Effector memory CD8-positive, alpha-beta T cell (primary cell): ENCODE measurements around the gene EIF4E2.
"Not testable (repeated sequence)": the region's sequence is repeated elsewhere in the genome, so short reads cannot be mapped to it uniquely, and the experiment has no call there.

Experiments used
- ATAC-seq: fragments of 150-1000 bp; cut with Tn5 transposase; replicated peaks from 2 replicates; pipeline ENCODE4 v1.10.0; 2021; ENCODE audit warnings: mild to moderate bottlenecking, moderate library complexity
- DNase-seq, 3 experiments: peaks; one replicate each; pipeline ENCODE4 v3.0.0; 2021
- H3K27ac Mint-ChIP-seq, 2 donors: one replicate each; pipeline ENCODE4 v1.8.0; 2022; ENCODE audit warnings: mild to moderate bottlenecking in 2 of 2, mixed read lengths in 2 of 2, moderate library complexity in 2 of 2
- H3K27me3 Mint-ChIP-seq, 2 donors: one replicate each; pipeline ENCODE4 v1.8.0; 2022; ENCODE audit warnings: mixed read lengths in 2 of 2
- H3K36me3 Mint-ChIP-seq: one replicate; pipeline ENCODE4 v1.8.0; 2022; ENCODE audit warnings: mild to moderate bottlenecking, moderate library complexity, mixed read lengths; ENCODE audit not compliant: insufficient read depth
- H3K4me1 Mint-ChIP-seq, 2 donors: one replicate each; pipeline ENCODE4 v1.8.0; 2022; ENCODE audit warnings: low read depth in 2 of 2, mixed read lengths in 2 of 2
- H3K4me3 Mint-ChIP-seq, 2 donors: one replicate each; pipeline ENCODE4 v1.8.0; 2022; ENCODE audit warnings: mild to moderate bottlenecking in 2 of 2, mixed read lengths in 2 of 2, moderate library complexity in 2 of 2
- H3K9me3 Mint-ChIP-seq, 2 donors: one replicate each; pipeline ENCODE4 v1.8.0; 2022; ENCODE audit warnings: mixed read lengths in 2 of 2

The EIF4E2 gene

DNA sequence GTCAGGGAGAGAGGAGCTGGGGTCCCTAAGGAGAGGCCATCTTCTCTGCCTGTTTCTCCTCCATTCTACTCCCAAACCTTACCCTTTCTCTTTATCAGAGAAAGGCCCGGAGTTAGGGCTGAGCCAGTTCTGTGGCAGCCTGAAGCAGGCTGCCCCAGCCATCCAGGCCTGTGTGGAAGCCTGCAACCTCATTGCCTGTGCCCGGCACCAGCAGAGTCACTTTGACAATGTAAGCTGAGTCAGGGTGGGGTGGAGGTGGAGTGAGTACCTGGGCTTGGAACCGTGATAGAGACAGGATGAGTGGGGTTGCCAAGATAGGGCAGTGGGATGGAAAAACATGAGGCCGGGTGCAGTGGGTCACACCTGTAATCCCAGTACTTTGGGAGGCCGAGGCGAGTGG lies 5.8 kb upstream of the EIF4E2 start:
- Mint-ChIP-seq H3K27me3 (no peaks in the 10 kb centered on the region), H3K27ac (peak overlapping the region in 1 of 2 donors; percentile 66), H3K4me1 (peaks cover 35 to 43% of the 10 kb centered on the region in 2 donors), H3K4me3 (no peak overlapping the region), H3K9me3 (no peaks in the 10 kb centered on the region), H3K36me3 (peaks cover 13% of the 10 kb centered on the region)
- no peak for DNase-seq
- ATAC-seq: no peak

GRCh38 chr2:232545511-232546375 lies 4.7 kb upstream of the EIF4E2 start:
- H3K36me3 Mint-ChIP-seq: peaks cover 21% of the 10 kb centered on the region
- no peaks in the 10 kb centered on the region for H3K9me3 Mint-ChIP-seq
- peaks cover 41 to 45% of the 10 kb centered on the region in 2 donors for H3K4me1 Mint-ChIP-seq
- DNase-seq (no peak), ATAC-seq (no peak)
- H3K27me3 Mint-ChIP-seq: no peaks in the 10 kb centered on the region
- H3K27ac Mint-ChIP-seq: peak overlapping the region in 1 of 2 donors; percentile 12
- H3K4me3 Mint-ChIP-seq: no peak overlapping the region

DNA sequence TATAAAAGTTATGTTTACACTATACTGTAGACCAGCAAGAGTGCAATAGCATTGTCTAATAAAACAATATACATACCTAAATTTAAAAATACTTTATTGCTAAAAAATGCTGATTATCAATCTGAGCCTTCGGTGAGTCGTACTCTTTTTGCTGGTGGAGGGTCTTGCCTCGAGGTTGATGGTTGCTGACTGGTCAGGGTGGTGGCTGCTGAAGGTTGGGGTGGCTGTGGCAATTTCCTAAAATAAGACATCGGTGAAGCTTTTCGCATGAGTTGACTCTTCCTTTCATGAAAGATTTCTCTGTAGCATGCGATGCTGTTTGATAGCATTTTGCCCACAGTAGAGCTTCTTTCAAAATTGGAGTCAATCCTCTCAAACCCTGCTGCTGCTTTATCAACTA lies 2.5 kb upstream of the EIF4E2 start:
- no peaks in the 10 kb centered on the region for H3K27me3 Mint-ChIP-seq
- no peak overlapping the region for H3K27ac Mint-ChIP-seq
- DNase-seq (no peak), ATAC-seq (no peak)
- peaks cover 35% of the 10 kb centered on the region for H3K36me3 Mint-ChIP-seq
- H3K9me3 Mint-ChIP-seq: no peaks in the 10 kb centered on the region
- H3K4me3 Mint-ChIP-seq: no peak overlapping the region
- H3K4me1 Mint-ChIP-seq: peaks cover 45 to 56% of the 10 kb centered on the region in 2 donors

- H3K4me1 Mint-ChIP-seq: peaks cover 53 to 67% of the 10 kb centered on the region in 2 donors
- ATAC-seq (no peak), DNase-seq (no peak)
- H3K27ac Mint-ChIP-seq: peak overlapping the region; percentile 99
- no peaks in the 10 kb centered on the region for H3K9me3 Mint-ChIP-seq
- H3K36me3 Mint-ChIP-seq: peaks cover 35% of the 10 kb centered on the region
- peak overlapping the region; percentile 97 to 99 for H3K4me3 Mint-ChIP-seq
- no peaks in the 10 kb centered on the region for H3K27me3 Mint-ChIP-seq
Measured at GRCh38 chr2:232549655-232550353, 685 bp upstream of the EIF4E2 start.

DNA sequence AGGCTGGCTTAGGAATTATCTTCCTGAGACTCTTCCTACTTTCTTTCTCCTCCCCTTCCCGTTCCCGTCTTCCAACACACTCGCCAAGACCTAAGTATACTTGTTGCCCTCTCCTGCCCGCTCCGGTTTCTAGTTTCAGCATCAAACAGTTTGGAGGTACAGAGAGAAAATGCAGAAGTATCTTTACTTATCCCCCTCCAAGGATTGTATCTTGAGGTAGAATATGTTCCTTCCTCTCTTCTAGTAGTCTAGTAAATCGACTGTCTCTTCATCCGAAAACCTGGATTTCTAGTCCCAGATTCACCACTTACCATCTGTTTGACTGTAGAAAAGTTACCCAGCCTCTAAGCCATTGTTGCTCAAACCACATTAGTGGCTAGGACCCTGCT lies 755 bp downstream of the EIF4E2 start:
- Mint-ChIP-seq H3K4me1 (peaks cover 54 to 76% of the 10 kb centered on the region in 2 donors), H3K9me3 (no peaks in the 10 kb centered on the region), H3K27ac (peak overlapping the region; percentile 99), H3K4me3 (peak overlapping the region; percentile 97 to 99), H3K27me3 (no peaks in the 10 kb centered on the region), H3K36me3 (peaks cover 35% of the 10 kb centered on the region)
- DNase-seq (no peak), ATAC-seq (no peak)

GRCh38 chr2:232551776-232552175 lies 1.3 kb downstream of the EIF4E2 start:
- ATAC-seq (no peak), DNase-seq (no peak)
- H3K9me3 Mint-ChIP-seq: no peaks in the 10 kb centered on the region
- H3K4me3 Mint-ChIP-seq: peak overlapping the region; percentile 97 to 99
- H3K27ac Mint-ChIP-seq: peak overlapping the region; percentile 99
- H3K27me3 Mint-ChIP-seq: no peaks in the 10 kb centered on the region
- H3K4me1 Mint-ChIP-seq: peaks cover 50 to 75% of the 10 kb centered on the region in 2 donors
- H3K36me3 Mint-ChIP-seq: peaks cover 30% of the 10 kb centered on the region

DNA sequence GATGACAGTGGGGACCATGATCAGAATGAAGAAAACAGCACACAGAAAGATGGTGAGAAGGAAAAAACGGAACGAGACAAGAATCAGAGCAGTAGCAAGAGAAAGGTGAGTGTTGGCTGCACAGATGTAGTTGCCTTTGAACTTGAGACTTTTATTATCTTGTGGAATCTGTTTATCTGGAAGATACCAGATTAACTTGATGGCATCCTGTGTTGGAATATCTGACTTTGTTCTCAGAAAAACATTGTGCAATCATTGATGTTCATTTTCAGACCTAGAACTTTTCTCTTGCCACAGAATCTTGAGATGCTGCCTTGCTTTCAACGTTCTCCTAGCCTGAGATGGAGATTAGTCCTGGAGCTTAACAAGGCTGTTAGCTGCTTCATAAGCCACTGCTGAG lies 5.9 kb downstream of the EIF4E2 start:
- Mint-ChIP-seq H3K27me3 (no peaks in the 10 kb centered on the region), H3K4me3 (no peak overlapping the region), H3K9me3 (no peaks in the 10 kb centered on the region), H3K27ac (no peak overlapping the region), H3K36me3 (peaks cover 49% of the 10 kb centered on the region), H3K4me1 (peaks cover 29 to 47% of the 10 kb centered on the region in 2 donors)
- no peak for DNase-seq
- ATAC-seq: no peak

DNA sequence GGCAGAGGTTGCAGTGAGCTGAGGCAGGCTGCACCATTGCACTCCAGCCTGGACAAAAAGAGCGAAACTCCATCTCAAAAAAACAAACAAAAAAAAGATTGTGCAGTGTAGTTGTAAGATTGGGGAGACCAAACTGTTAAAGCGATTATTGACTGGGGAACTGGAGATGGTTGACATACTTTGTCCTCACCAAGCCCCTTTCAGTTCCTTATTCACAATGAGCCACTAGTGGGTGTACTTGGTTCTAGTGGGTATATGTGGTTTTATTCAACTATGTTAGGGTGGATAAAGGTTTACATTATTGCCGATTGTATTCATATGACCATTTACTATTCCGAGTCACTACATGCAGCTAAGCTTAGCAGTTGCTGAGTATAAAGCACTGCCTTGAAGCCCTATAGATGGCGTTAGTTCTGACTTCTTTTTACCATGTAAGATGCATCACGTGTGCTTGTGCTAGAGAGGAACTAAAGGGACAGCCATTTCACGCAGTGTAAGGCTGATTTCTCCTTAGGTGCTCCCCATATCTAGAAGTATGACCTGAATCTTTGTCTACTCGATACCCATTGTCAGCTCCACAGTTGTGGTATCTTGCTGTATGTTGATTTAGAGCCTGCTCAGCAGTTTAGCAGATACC lies 12.1 kb downstream of the EIF4E2 start:
- no peak for DNase-seq
- Mint-ChIP-seq H3K4me3 (no peak overlapping the region), H3K4me1 (peaks cover 0 to 19% of the 10 kb centered on the region in 2 donors), H3K9me3 (no peaks in the 10 kb centered on the region), H3K27ac (peak overlapping the region in 1 of 2 donors; percentile 25), H3K27me3 (no peaks in the 10 kb centered on the region), H3K36me3 (peaks cover 81% of the 10 kb centered on the region)
- ATAC-seq: no peak

GRCh38 chr2:232563580-232563979 lies 13.1 kb downstream of the EIF4E2 start:
- Mint-ChIP-seq H3K36me3 (peaks cover 81% of the 10 kb centered on the region), H3K27ac (no peak overlapping the region), H3K4me3 (no peak overlapping the region), H3K27me3 (no peaks in the 10 kb centered on the region), H3K9me3 (no peaks in the 10 kb centered on the region), H3K4me1 (peaks cover 0 to 23% of the 10 kb centered on the region in 2 donors)
- no peak for DNase-seq
- ATAC-seq: no peak

- Mint-ChIP-seq H3K9me3 (no peaks in the 10 kb centered on the region), H3K36me3 (peaks cover 88% of the 10 kb centered on the region), H3K4me3 (no peak overlapping the region), H3K27me3 (no peaks in the 10 kb centered on the region), H3K27ac (no peak overlapping the region), H3K4me1 (peaks cover 3 to 17% of the 10 kb centered on the region in 2 donors)
- DNase-seq (no peak), ATAC-seq (no peak)
Measured at GRCh38 chr2:232567721-232568120, 17.2 kb downstream of the EIF4E2 start.

GRCh38 chr2:232568161-232568560 lies 17.7 kb downstream of the EIF4E2 start:
- Mint-ChIP-seq H3K27ac (no peak overlapping the region), H3K27me3 (no peaks in the 10 kb centered on the region), H3K9me3 (no peaks in the 10 kb centered on the region), H3K36me3 (peaks cover 87% of the 10 kb centered on the region), H3K4me3 (no peak overlapping the region), H3K4me1 (peaks cover 3 to 14% of the 10 kb centered on the region in 2 donors)
- ATAC-seq (no peak), DNase-seq (no peak)

DNA sequence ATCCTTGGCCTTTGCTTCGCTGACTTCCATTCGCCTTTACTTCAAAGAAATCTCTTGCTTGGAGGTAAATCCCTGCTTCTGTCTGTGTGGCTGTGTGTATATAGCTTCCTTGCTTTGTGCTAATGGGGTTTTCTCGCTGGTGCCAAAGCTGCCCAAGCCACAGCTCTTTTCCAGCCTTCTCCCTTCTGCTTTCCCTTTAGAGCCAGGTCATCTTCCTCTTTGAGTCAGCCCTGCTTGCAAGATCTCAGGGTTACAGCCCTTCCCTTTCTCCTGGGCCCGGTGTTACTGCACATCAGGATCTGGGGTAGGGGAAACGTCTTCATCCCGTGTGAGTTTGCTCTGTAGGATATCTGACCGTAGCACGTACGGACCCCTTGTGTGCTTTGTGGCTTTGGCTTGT lies 19.1 kb downstream of the EIF4E2 start:
- H3K4me1 Mint-ChIP-seq: peaks cover 3 to 12% of the 10 kb centered on the region in 2 donors
- H3K27ac Mint-ChIP-seq: peak overlapping the region; percentile 46 to 58
- H3K27me3 Mint-ChIP-seq: no peaks in the 10 kb centered on the region
- no peaks in the 10 kb centered on the region for H3K9me3 Mint-ChIP-seq
- DNase-seq (no peak), ATAC-seq (no peak)
- no peak overlapping the region for H3K4me3 Mint-ChIP-seq
- H3K36me3 Mint-ChIP-seq: peaks cover 83% of the 10 kb centered on the region

DNA sequence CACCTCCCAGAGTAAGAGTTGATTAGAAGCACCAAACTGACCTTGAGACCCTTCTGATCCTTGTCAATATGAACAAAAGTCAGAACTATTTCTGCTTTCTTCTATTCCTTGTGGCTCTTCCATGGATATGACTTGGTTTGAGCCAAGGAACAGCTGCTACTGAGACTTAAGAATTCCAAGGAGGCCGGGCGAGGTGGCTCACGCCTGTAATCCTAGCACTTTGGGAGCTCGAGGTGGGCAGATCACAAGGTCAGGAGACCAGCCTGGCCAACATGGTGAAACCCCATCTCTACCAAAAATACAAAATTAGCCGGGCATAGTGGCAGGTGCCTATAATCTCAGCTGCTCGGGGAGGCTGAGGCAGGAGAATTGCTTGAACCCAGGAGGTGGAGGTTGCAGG lies 20.0 kb downstream of the EIF4E2 start:
- H3K27ac Mint-ChIP-seq, H3K27me3 Mint-ChIP-seq, H3K9me3 Mint-ChIP-seq, ATAC-seq, DNase-seq, H3K4me3 Mint-ChIP-seq: not testable (repeated sequence)
- Mint-ChIP-seq H3K36me3 (peaks cover 80% of the 10 kb centered on the region), H3K4me1 (peaks cover 5 to 12% of the 10 kb centered on the region in 2 donors)
